Prostate gland (tissue), 1 donor: ENCODE data around the gene MTG1.

Source experiments
- POLR2A ChIP-seq: fragments of 450-650 bp; IDR thresholded peaks from one replicate; pipeline ENCODE4 v1.6.1; 2016; ENCODE audit warnings: antibody characterized with exemption, mild to moderate bottlenecking
- POLR2AphosphoS5 ChIP-seq: sonication (generic); formaldehyde crosslinking; IDR thresholded peaks from one replicate; pipeline ENCODE4 v1.6.1; 2017; ENCODE audit warnings: antibody characterized with exemption

- TF ChIP-seq POLR2A: no peak
- no peak for TF ChIP-seq POLR2AphosphoS5
Observed at GRCh38 chr10:133346413-133346812, 47.5 kb upstream of the MTG1 start.
